Measurements from ENCODE around the gene SLC48A1. TPM values are rescaled to one million over a fixed set of nuclear protein-coding genes. Genes with fewer than 3 reads are reported as not detected.

SLC48A1 gene
- total and polyA plus RNA-seq, 7 donors, result 12.7 to 28.7 (median 23.5) TPM

- ATAC-seq, result no peak
- Histone ChIP-seq H3K27me3 (ENCODE audit: insufficient read depth in 3 of 3, low read length in 2 of 3) (no peaks in the 10 kb centered on the region), H3K36me3 (ENCODE audit: insufficient read depth in 1 of 2, low read depth in 1 of 2) (no peaks in the 10 kb centered on the region), H3K4me1 (peaks cover 34% of the 10 kb centered on the region), H3K9me3 (no peaks in the 10 kb centered on the region), H3K27ac (peak overlapping the region; percentile 21), H3K4me3 (peak overlapping the region; percentile 72)
- TF ChIP-seq CTCF (IDR thresholded peaks at IDR 0.05), result no peak
- no peak for DNase-seq
- WGBS, 3 donors, result 63 to 68% (median 63%) methylated on average over 7 of the region's 7 CpGs
- intact Hi-C loops (cut with DNase I), result no loop called here
Observed at GRCh38 chr12:47757364-47757839, 15.6 kb upstream of the SLC48A1 start.

- Histone ChIP-seq H3K27ac (peak overlapping the region; percentile 57), H3K4me1 (peaks cover 28% of the 10 kb centered on the region), H3K36me3 (ENCODE audit: insufficient read depth in 1 of 2, low read depth in 1 of 2) (no peaks in the 10 kb centered on the region), H3K4me3 (peak overlapping the region; percentile 72), H3K27me3 (ENCODE audit: insufficient read depth in 3 of 3, low read length in 2 of 3) (no peaks in the 10 kb centered on the region), H3K9me3 (no peaks in the 10 kb centered on the region)
- 52 to 58% (median 52%) methylated on average over 20 of the region's 20 CpGs for WGBS, 3 donors
- no peak for TF ChIP-seq CTCF (IDR thresholded peaks at IDR 0.05)
- ATAC-seq (no peak), DNase-seq (no peak)
- intact Hi-C loops (cut with DNase I), result loop anchor here in 1 of 2 donors (2.0 kb wide), 1 partner anchor 15 kb away; no protein-coding TSS in a partner anchor
Observed at GRCh38 chr12:47757840-47758583, 15.0 kb upstream of the SLC48A1 start.

- TF ChIP-seq CTCF (IDR thresholded peaks at IDR 0.05), result no peak
- Histone ChIP-seq H3K9me3 (no peaks in the 10 kb centered on the region), H3K27ac (peak overlapping the region; percentile 57), H3K27me3 (ENCODE audit: insufficient read depth in 3 of 3, low read length in 2 of 3) (no peaks in the 10 kb centered on the region), H3K4me1 (peaks cover 23% of the 10 kb centered on the region), H3K36me3 (ENCODE audit: insufficient read depth in 1 of 2, low read depth in 1 of 2) (no peaks in the 10 kb centered on the region), H3K4me3 (peak overlapping the region; percentile 72)
- 5 to 6% (median 6%) methylated on average over 7 to 10 of the region's 10 CpGs for WGBS, 3 donors
- ATAC-seq (no peak), DNase-seq (no peak)
- intact Hi-C loops (cut with DNase I), result loop anchor here in 1 of 2 donors (2.0 kb wide), 1 partner anchor 16 kb away; no protein-coding TSS in a partner anchor
Observed at GRCh38 chr12:47758584-47758833, 14.5 kb upstream of the SLC48A1 start.

- 1 to 3% (median 3%) methylated on average over 40 to 57 of the region's 57 CpGs for WGBS, 3 donors
- H3K4me3 ChIP-seq, result peak within 1 kb of the TSS; percentile 72
- intact Hi-C loops (cut with DNase I), result loop anchor here in 1 of 2 donors (2.0 kb wide), 1 partner anchor 16 kb away; no protein-coding TSS in a partner anchor
- peak within 1 kb of the TSS; percentile 57 for H3K27ac ChIP-seq
- peaks cover 18% of the 10 kb centered on the region for H3K4me1 ChIP-seq
- peak; percentile 44 for TF ChIP-seq CTCF (IDR thresholded peaks at IDR 0.05)
- ATAC-seq, result peak; percentile 91 to 96 (median 92)
- no peaks in the 10 kb centered on the region for H3K36me3 ChIP-seq (ENCODE audit: insufficient read depth in 1 of 2, low read depth in 1 of 2)
- H3K27me3 ChIP-seq (ENCODE audit: insufficient read depth in 3 of 3, low read length in 2 of 3), result no peaks in the 10 kb centered on the region
- no peaks in the 10 kb centered on the region for H3K9me3 ChIP-seq
- peak; percentile 87 to 91 for DNase-seq
Observed at GRCh38 chr12:47758834-47759690, 14.0 kb upstream of the SLC48A1 start, which contains the start of gene RAPGEF3. RAPGEF3 (minus strand) TSS chr12:47758880; CDS start chr12:47758556, 324 bp downstream.

Data from psoas muscle (tissue), 8 donors.